HG03342 (cell line): ENCODE measurements around the gene SLC25A21.

ENCODE experiments used
- ATAC-seq: cut with Tn5 transposase; IDR thresholded peaks from one replicate; pipeline ENCODE4 v1.9.1; 2021; ENCODE audit warnings: mild to moderate bottlenecking, moderate library complexity; ENCODE audit not compliant: unreplicated experiment

SLC25A21 gene

GRCh38 chr14:37145395-37145794 is 27.0 kb downstream of the SLC25A21 start:
- no peak for ATAC-seq

GRCh38 chr14:37144729-37145363 is 27.6 kb downstream of the SLC25A21 start:
- no peak for ATAC-seq

DNA sequence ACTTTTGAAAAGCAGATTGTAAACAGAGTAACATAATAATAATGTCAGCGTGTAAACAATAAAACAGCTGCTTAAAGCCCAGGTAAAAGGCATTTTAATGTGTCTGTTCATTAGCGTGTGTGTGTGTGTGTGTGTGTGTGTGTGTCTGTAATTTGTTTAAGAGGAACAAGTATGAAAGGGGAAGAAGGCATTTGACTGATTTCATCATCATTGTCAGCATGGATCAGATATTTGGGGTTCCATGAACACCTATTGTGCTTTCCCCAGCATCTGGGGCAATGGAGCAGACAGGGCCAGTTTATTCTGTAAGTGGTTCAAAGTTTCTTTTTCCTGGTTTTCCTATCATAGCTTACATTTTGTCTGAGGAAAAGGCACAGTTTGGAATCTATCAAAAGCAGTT is 28.9 kb downstream of the SLC25A21 start:
- ATAC-seq: no peak

- ATAC-seq: no peak
Measured at GRCh38 chr14:37142835-37143401, 29.5 kb downstream of the SLC25A21 start.

DNA sequence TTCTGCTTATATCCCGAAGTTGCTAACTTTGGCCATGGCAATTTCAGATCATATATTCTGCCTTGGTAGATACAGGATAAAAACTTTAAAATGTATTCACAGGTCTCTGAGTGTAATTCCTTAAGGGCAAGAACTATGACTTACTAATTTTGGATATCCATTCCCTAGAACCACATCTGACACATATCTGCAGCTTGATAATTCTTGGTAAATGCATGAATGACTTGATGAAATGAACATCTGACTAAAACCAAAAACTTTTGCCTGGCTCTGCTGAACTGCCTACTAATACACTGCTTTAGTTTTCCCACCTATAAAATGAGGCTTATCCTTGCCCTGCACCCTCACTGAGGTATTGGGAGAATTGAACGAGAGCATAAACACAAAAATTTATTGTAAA is 32.2 kb downstream of the SLC25A21 start:
- ATAC-seq: no peak

DNA sequence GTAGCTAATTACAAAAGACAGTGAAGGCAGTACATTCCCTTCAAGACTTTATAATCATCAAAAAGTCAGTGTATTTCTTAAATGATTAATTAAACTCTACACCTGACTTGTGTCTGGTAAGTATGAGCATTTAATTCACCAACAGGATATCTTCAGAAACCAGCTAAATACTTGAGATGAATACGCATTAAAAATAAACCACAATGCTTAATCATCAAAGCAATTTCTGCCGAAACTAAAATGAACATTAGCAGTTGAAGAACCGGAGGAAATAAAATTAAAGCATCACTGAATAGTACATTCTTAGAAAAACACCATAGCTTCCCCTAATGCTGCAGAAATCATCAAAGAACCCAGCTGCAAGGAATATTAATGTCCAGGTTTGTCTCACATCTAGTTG is 32.7 kb downstream of the SLC25A21 start:
- no peak for ATAC-seq

DNA sequence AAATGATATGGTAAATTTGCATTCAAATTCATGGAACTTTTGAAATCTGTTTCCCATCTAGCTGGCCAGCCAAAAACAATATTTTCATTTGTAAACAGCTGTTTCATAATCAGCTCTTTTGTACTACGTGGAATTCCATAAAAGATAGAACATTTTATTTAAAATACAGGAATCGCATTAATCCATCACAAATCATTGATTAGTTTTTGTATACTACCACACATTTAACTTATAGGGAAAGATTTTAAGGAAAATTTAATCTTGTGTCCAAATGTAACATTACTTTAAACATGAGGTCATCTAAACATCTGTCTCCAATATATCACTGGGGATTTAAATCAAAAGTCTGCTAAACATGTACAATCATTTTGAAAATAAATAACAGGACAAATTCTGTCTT is 33.5 kb downstream of the SLC25A21 start:
- ATAC-seq: no peak

GRCh38 chr14:37133284-37133913 is 39.0 kb downstream of the SLC25A21 start:
- no peak for ATAC-seq

GRCh38 chr14:37131205-37131604 is 41.2 kb downstream of the SLC25A21 start:
- ATAC-seq: no peak

DNA sequence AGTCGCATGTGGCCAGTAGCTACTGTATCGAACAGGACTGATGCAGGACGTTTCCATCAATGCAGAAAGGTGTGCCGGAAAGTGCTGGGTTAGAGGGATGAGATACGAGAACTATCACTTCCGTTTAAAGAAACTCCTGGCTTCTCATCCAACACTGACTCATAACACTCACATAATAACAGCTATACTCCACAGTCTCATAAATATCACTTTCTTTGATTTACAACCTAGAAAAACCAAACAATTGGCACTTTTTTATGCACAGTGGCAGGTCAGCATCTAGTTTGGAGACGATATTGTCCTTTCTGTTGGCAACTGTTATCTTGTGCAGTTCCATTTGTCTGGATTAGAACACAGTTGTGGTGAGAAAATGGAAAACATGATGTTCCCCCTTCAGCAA is 43.4 kb downstream of the SLC25A21 start:
- no peak for ATAC-seq

DNA sequence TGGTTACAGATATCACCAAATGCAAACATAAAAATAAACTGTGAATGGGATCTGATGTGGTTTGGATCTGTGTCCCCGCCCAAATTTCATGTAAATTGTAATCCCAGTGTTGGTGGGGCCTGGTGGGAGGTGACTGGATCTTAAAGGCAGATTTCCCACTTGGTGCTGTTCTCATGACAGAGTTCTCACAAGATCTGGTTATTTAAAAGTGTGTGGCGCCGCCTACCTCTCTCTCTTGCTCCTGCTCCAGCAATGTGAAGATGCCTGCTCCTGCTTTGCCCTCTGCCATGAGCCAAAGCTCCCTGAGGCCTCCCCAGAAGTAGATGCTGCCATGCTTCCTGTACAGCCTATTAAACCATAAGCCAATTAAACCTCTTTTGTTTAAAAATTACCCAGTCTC is 47.8 kb downstream of the SLC25A21 start:
- ATAC-seq: no peak

GRCh38 chr14:37122919-37123639 is 49.3 kb downstream of the SLC25A21 start:
- ATAC-seq: no peak

DNA sequence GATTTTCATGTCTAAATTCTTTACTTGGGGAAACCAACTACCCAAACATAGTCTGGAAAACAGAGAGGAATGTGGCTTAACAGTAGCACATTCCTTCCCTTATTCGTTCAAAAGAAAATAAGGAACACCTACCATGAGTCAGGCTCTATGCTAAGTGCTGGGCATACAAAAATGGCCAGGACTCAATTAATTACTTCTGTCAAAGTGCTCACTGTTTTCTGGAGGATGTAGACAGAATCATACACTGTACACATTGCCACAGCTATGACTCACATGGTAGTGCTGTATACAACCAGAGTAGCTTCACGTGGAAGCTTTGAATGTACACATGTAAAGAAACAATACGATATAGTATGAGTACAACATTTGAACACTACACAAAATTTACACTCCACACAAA is 50.1 kb downstream of the SLC25A21 start:
- ATAC-seq: no peak

DNA sequence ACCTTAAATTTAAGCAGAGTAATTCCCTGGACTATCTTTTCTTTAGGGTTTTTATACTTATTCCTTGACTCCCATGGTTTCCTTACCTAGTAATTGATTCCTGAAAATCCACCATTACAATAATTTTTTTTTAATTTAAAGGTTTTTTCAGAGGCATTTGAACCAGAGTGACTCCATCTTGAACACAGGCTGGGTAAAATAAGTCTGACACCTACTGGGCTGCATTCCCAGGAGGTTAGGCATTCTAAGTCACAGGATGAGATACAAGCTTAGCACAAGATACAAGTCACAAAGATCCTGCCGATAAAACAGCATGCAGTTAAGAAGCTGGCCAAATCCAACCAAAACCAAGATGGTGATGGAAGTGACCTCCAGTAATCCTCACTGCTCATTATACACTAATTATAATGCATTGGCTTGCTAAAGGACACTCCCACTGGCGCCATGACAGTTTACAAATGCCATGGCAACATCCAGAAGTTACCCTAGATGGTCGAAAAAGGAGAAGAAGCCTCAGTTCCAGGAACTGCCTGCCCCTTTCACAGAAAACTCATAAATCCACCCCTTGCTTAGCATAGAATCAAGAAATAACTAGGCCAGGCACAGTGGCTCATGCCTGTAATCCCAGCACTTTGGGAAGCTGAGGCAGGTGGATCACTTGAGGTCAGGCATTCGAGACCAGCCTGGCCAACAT is 53.6 kb downstream of the SLC25A21 start:
- no peak for ATAC-seq

DNA sequence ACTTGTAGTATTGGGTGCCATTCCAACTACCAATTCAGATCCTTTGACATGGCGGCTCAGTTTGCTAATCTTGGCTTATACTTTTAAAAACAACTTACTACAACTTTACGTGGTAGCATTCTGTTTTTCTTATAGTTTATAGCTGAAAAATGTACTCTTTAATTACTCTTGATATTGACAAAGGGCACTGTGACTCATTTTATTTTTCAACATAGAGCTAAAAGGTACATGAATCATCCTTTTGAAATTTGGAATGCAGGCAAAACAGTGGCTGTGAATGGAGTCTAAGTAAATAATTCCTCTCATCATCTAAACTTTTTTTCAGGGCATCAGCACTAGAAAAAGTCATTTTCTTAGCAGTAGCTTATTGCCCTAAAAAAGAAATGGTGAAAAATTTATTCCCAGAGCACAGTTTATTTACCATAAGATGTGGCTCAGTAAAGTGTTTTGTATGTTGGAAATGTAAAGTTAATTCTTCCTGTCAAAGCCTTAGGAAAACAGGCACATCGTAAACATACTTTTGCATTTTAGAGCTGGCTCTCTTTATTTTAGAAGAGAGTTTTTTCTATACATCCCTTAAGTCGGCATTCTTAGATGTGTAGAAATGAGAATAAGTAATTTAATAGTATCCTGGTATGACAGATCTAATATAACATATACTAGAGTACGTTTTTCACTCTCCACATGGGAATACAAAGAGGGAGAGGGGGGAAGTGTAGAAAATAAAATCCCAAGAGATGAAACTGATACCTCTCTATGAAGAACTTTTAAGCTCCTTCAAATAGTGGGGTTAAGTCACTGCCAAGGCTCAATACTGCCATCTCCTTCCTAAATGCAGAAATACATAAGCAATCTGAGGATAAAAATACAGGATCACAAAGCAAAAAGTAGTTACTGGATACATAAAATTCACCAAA is 55.2 kb downstream of the SLC25A21 start:
- no peak for ATAC-seq

DNA sequence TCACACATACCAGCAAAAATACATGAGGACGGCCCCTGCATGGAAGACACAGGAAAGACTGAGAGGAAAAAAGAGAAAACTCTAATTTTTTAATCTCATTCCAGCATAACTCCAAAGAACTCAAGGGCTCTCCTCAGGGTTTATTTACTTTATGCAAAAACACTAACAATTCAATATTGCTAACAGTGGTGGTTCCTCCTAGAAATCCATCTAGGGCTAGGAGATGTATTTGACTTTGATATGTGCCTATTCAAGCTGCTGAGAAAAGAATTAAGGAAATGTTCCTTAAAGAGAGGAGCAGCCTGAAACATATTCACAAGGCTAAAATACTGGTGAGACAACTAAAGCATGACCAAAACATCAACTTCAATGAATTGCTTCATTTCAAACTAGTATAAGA is 57.0 kb downstream of the SLC25A21 start:
- no peak for ATAC-seq

DNA sequence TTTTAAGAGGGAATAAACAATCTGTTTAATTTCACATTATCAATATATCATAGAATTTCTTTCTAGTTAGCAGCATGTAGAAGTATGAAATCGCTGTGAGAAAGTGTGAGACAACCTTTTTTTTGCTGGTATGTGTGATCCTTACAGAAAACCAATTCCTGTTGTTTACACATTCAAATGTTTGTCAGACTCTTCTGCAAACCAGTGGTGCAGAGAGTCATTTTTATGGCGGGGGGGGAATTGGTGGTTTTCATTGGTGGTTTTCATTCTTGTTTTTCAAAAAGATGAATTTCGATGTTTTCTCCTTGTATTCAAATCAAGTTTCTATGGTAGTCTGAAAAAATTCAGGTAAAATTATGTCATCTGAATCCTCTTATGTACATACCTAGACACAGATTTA is 57.8 kb downstream of the SLC25A21 start:
- ATAC-seq: no peak

DNA sequence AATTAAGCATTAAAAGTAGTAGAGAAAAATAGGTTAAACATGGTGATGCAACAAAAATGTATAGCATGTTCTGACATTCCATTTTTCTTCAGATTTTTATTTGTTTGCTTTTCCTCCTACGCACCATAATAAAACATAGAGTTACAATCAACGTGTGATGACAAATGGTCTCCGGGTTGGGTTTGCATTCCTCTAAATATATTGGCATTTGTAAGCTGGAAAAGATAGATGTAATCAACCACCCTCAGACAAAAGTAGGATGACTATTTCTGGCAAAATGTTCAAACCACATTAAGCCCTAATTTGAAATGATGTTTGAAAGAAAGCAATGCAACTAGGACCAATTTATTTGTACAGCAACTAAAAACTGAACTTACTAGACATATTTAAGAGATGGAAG is 58.4 kb downstream of the SLC25A21 start:
- no peak for ATAC-seq

DNA sequence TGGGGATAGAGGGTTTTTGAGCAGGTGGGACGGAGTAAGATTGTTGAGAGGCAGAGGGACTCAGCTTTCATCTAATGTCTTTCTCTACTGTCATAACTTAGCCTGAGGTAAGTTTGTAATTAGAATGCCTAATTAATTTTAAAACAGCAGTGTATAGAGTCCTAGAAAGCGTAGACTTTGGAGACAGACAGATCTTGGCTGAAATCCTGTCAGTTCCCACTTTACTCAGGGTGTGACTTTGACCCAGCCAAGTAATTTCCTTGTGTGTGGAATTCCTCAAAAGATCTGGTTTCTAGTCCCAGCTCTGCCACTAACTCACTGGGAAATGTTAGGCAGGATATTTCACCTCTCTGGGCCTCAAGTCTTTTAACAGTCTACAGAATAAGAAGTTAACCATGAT is 74.3 kb downstream of the SLC25A21 start:
- ATAC-seq: no peak

DNA sequence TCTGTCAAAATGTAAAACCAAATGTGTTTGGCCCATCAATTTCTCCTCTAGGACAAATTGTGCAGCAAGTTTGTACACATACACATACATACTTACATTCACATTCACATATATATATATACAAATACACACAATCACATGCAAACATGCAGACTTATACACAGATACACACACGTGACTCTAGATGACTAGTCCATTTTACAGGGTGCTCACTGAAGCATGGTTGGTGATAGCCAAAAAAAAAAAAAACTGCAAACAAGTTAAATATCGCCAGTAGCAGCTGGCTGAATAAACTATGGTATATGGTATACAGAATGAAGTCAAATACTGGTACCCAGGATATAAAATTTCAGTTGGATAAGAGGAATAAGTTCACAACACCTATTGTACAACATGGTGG is 77.9 kb downstream of the SLC25A21 start:
- no peak for ATAC-seq
